Thoracic aorta (tissue), 2 donors: Measurements from ENCODE around the gene KLHDC1. TPM values are rescaled to one million over a fixed set of nuclear protein-coding genes. Genes with fewer than 3 reads are reported as not detected.

Experiments
- ATAC-seq: fragments of 150-250 bp; one replicate; pipeline ENCODE4 v1.8.0; 2017; ENCODE audit warnings: low read depth; ENCODE audit not compliant: insufficient number of reproducible peaks, low FRiP score
- DNase-seq: peaks from one replicate; pipeline ENCODE4 v3.0.0-alpha.2; 2020; ENCODE audit warnings: low spot score
- H3K27ac ChIP-seq, 2 donors: fragments of 200-600 bp; sonication (generic); 1 replicate in 1 of 2; 2 replicates in 1 of 2; pipeline ENCODE4 v1.5.1; 2016; ENCODE audit warnings: mild to moderate bottlenecking in 2 of 2, moderate library complexity in 2 of 2
- H3K27me3 ChIP-seq: fragments of 200-600 bp; sonication (generic); replicated peaks from 2 replicates; pipeline ENCODE4 v1.6.0; 2016; ENCODE audit warnings: mild to moderate bottlenecking; ENCODE audit not compliant: insufficient read depth
- H3K36me3 ChIP-seq: fragments of 200-600 bp; sonication (generic); one replicate; pipeline ENCODE4 v1.5.1; 2016
- H3K4me1 ChIP-seq, 2 donors: fragments of 200-600 bp; sonication (generic); 1 replicate in 1 of 2; 2 replicates in 1 of 2; pipeline versions ENCODE4 v1.5.1 to v1.6.0; 2016; ENCODE audit warnings: low read depth in 2 of 2, mild to moderate bottlenecking in 1 of 2; ENCODE audit not compliant: control insufficient read depth in 1 of 2
- H3K4me3 ChIP-seq: fragments of 200-600 bp; sonication (generic); 2 replicates; pipeline ENCODE4 v1.5.1; 2016; ENCODE audit warnings: mild to moderate bottlenecking
- H3K9me3 ChIP-seq: fragments of 200-600 bp; sonication (generic); 2 replicates; pipeline ENCODE4 v1.5.1; 2016
- CTCF ChIP-seq: fragments of 200-600 bp; sonication (generic); IDR thresholded peaks from one replicate; pipeline ENCODE4 v1.5.1; 2019; ENCODE audit warnings: antibody characterized with exemption
- total RNA-seq, 2 donors: library from RNA; depleted of rRNA; stranded (reverse); fragments of >200 nt; gene quantifications; one replicate each; pipeline versions ENCODE4 v1.1.0 to v1.2.3, GENCODE V29; 2016

KLHDC1 gene
- total RNA-seq, 2 donors from 2014 or later: 10.8 to 11.4 TPM

GRCh38 chr14:49786315-49786714 is 93.4 kb downstream of the KLHDC1 start:
- peaks cover 70% of the 10 kb centered on the region for H3K36me3 ChIP-seq
- TF ChIP-seq CTCF: no peak
- H3K4me3 ChIP-seq: no peak overlapping the region
- no peaks in the 10 kb centered on the region for H3K4me1 ChIP-seq
- no peak for DNase-seq
- H3K27ac ChIP-seq: no peak overlapping the region
- H3K9me3 ChIP-seq: no peaks in the 10 kb centered on the region
- ATAC-seq: no peak
- H3K27me3 ChIP-seq: no peaks in the 10 kb centered on the region

- peaks cover 29% of the 10 kb centered on the region for H3K36me3 ChIP-seq
- DNase-seq (no peak), ATAC-seq (no peak)
- no peaks in the 10 kb centered on the region for H3K4me1 ChIP-seq
- H3K27me3 ChIP-seq: no peaks in the 10 kb centered on the region
- H3K4me3 ChIP-seq: no peak overlapping the region
- no peak overlapping the region for H3K27ac ChIP-seq
- H3K9me3 ChIP-seq: no peaks in the 10 kb centered on the region
- TF ChIP-seq CTCF: no peak
Observed at GRCh38 chr14:49792618-49793017, 99.7 kb downstream of the KLHDC1 start.

GRCh38 chr14:49796025-49796424 is 103.1 kb downstream of the KLHDC1 start:
- no peak for DNase-seq
- TF ChIP-seq CTCF: no peak
- Histone ChIP-seq H3K4me1 (no peaks in the 10 kb centered on the region), H3K27ac (no peak overlapping the region), H3K36me3 (peaks cover 36% of the 10 kb centered on the region), H3K4me3 (no peak overlapping the region), H3K27me3 (no peaks in the 10 kb centered on the region), H3K9me3 (no peaks in the 10 kb centered on the region)
- ATAC-seq: no peak

Other genes with a start within 250 kb of the KLHDC1 start
- 1,000 to 10,000 TPM; 2,433 to 4,116 TPM for gene RPS29, start 106.7 kb upstream of the KLHDC1 start, total RNA-seq
- 10 to 100 TPM in 1 of 2 donors, 1 to 10 TPM in 1; 4.1 to 21.9 TPM for gene LRR1, start 94.2 kb upstream of the KLHDC1 start, total RNA-seq
- gene RPL36AL, start 72.5 kb upstream of the KLHDC1 start, total RNA-seq: 100 to 1,000 TPM; 120 to 180 TPM
- gene MGAT2, start 72.3 kb upstream of the KLHDC1 start, total RNA-seq: 10 to 100 TPM; 24.0 to 45.9 TPM
- 1 to 10 TPM; 8.6 to 9.1 TPM for gene DNAAF2, start 57.9 kb upstream of the KLHDC1 start, total RNA-seq
- gene POLE2, start 4.9 kb upstream of the KLHDC1 start, total RNA-seq: 1 to 10 TPM in 1 of 2 donors, under 1 TPM in 1; 0.27 to 9.1 TPM
- 10 to 100 TPM; 48.4 to 53.9 TPM for gene KLHDC2, start 75.0 kb downstream of the KLHDC1 start, total RNA-seq
- gene NEMF, start 159.7 kb downstream of the KLHDC1 start, total RNA-seq: 100 to 1,000 TPM in 1 of 2 donors, 10 to 100 TPM in 1; 49.5 to 126 TPM
- gene ARF6, start 200.0 kb downstream of the KLHDC1 start, total RNA-seq: 10 to 100 TPM; 33.7 to 67.2 TPM